HG03175 (cell line): Measurements from ENCODE around the gene NLRP14.

ENCODE experiments used
- ATAC-seq: cut with Tn5 transposase; IDR thresholded peaks from one replicate; pipeline ENCODE4 v1.9.1; 2021; ENCODE audit warnings: mild to moderate bottlenecking, moderate library complexity; ENCODE audit not compliant: unreplicated experiment

NLRP14 gene

DNA sequence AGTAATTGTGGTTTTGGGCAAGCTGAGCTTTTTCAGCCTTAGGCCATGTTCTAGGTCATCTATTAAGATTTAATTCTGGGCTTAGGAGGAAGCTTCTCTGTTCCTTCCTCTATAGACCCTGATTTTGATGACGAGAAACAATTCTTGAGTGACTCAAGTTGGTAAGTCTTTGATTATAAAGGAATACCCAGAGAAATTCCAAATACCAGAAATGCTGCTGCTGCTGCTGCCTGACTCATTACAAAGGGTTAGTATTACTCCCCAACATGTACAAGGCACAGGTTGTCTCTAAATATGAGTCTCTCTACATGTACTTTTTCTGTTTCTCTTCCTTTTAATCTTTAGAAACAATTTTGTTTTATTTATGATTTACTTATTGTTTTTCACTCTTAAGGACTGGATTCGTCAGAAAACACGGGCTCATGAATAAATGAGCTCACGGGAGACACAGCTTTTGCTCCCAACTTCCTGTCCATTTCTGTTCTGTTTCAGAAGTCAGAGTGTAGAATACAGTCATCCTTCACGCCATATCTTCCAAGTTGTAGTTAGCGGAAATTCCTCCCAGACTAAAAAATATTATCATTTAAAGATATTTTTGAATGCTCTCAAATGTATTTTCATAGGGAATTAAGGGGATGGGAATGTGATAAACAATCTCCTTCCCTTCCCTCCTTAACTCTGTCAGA, 36.7 kb downstream of the NLRP14 start:
- ATAC-seq = no peak

DNA sequence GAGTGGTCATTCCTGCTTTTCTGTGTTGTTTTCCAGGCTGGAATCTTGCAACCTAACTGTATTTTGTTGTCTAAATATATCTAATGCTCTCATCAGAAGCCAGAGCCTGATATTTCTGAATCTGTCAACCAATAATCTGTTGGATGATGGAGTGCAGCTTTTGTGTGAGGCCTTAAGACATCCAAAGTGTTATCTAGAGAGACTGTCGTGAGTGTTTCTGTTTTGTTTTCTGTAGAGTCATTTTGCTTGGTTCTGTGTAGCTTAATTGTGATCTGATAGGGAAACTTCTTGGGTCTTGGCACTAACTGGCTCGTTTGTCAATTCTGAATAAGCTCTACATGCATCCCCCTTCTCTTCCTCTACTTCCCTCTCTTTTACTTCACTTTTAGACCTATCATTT, 37.4 kb downstream of the NLRP14 start:
- no peak for ATAC-seq

DNA sequence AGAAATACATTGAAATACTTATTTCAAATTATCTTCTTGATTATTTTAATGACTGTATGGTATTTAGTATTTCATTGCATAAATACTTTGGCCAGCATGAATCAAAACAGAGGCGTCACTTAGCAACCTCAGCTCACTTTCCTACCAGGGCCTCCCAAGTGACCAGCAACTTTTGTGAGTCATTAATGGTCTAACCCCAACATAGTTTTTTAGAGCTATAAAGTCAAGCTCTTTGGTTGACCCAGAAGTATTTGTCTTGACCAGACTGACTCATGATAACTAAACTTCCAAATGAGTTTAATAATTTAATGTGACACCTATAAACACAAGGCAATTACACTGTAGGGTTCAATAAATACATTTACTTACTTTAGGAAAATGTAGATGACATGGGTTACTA, 40.6 kb downstream of the NLRP14 start:
- ATAC-seq = no peak

DNA sequence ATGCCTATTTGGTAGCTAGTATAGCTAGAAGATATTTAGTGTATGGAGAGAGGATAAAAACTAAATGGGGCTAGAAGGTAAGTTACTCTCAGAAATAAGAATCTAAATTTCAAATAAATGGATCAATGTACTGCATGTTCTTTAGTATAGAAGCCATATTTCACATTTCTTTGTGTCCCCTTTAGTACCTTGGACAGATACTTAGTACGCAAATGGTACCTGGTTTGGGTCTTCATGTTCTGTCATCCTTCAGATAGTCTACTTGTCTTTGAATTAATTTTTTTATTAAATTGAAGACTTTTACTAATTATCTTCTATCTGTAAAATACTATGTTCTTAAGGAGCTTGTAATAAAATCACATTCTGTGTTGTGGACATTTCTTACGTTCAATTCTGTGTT, 42.3 kb downstream of the NLRP14 start:
- ATAC-seq = no peak

DNA sequence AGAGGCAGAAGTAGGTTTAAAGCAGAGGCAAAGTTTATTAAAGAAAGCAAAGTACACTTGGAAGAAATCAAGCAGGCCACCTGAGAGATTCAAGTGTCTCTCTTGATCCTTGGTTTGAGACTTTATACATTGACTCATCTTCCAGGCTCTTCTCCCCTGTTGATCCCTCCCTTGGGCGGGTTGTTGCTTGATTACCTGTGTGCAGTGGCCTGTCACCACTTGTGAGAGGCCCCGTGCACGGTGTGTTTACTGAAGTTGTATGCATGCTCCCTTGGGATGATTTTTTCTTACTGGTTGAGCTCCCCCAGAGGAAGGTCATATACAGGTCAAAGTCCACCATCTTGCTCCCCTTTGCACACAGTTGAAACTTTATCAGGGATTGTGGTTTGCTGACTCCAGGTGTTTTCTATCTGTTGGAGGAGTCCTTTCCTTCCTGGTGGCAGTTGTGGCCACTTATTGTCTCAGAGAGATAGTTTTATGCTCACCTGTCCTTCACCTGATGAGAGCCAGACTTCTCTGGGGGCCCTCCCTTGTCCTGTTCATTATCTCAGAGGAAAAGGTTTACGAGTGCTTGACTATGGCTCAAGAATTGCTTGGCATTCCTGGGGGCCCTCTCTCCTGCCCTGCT, 52.2 kb downstream of the NLRP14 start:
- no peak for ATAC-seq

DNA sequence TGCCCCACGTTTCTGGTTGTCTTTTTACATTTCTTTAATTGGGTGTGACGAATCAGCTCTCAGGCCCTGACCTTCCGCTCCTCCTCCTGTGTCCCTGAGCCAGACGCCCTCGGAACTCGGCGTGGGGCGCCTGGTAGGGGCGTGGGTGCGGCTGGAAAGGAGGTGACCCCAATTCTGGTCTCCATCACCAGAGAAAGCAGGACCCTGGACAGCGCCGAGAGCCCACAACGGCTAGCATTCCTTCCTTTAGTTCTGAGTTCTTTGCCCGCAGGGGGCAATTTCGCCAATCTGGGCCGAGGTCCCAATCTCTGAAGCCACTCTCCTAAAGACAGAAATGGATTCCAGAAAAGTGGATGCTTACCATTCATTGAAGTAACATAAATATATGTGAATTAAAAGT, 56.8 kb downstream of the NLRP14 start:
- no peak for ATAC-seq

DNA sequence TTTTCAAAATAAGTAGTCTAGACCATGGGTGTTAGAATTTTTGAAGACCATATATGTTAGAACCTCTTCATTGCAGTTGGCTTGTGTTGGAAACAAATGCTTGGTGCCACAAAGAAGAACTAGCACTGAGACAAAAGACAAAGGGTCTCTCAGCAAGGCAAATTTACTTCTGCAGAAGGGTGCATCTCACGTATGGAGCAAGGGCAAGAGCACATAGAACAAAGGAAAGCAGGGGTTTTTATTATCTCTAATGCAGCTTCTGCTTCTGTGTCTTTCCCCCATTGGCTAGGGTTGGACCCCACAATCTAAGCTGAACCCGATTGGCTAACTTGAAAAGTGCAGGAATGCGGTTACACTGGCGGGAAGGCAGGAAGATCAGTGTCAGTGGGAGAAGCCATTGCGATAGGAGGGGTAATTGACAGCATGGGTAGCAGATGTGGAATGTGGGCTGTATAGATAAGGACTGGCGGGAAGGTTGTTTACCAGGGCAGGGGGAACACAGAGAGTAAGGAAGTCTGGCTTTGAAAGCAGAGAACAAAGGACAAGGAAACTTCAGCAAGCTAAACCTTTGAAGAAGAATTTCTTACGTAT, 59.4 kb downstream of the NLRP14 start:
- ATAC-seq = no peak

DNA sequence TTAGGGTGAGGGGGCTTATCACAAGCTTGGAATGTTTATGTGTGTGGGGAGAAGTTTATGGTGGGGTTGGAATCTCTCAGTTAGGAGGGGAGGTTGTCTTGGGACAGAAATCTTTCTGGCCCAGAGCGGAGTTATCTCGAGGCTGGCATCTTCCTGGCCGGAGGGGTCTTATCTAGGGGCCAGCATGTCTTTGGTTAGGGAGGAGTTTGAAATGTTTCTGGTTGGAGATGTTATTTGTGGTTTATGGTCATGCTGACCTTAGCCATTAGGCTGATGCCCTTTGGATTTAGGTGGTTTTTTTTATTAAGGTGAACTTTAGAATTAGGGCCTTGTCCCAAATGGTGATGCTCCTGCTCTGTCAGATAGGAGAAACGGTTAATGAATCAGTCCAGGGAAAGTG, 60.6 kb downstream of the NLRP14 start:
- no peak for ATAC-seq

DNA sequence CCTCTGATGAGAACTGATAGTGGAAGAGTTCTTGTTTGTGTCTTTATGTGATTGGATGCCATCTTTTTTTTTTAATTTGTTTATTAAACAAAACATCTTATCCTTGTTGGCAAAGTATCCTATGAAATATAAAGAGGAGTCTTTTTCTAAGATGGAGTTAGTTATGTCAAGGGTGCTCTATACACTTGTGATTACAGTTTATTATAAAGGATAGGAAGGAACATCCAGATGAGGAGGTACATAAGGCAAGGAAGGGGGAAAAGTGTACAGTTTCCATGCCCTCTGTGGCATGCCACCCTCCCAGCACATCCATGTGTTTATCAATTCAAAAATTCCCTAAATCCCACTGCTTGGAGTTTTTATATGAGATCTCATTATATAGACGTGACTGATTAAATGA, 61.2 kb downstream of the NLRP14 start:
- no peak for ATAC-seq

DNA sequence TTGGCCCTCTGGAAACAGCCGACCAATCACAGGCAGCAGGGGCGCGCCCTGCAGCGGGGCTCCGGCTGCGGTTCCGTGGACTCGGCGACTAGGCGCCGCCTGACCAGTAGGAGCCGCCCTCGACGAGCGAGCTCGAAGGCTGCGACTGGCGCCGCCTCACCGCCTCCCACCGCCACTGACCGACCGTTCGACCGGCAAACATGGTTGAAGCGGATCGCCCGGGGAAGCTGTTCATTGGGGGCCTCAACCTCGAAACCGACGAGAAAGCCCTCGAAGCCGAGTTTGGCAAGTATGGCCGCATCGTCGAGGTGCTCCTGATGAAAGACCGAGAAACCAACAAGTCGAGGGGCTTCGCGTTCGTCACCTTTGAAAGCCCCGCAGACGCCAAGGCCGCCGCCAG, 68.6 kb downstream of the NLRP14 start, which contains the start of gene RBMXL2:
RBMXL2 (plus strand) TSS at position 78 of the 400 bp plus-strand sequence; CDS start at position 201, 123 bp downstream.
- ATAC-seq = no peak

DNA sequence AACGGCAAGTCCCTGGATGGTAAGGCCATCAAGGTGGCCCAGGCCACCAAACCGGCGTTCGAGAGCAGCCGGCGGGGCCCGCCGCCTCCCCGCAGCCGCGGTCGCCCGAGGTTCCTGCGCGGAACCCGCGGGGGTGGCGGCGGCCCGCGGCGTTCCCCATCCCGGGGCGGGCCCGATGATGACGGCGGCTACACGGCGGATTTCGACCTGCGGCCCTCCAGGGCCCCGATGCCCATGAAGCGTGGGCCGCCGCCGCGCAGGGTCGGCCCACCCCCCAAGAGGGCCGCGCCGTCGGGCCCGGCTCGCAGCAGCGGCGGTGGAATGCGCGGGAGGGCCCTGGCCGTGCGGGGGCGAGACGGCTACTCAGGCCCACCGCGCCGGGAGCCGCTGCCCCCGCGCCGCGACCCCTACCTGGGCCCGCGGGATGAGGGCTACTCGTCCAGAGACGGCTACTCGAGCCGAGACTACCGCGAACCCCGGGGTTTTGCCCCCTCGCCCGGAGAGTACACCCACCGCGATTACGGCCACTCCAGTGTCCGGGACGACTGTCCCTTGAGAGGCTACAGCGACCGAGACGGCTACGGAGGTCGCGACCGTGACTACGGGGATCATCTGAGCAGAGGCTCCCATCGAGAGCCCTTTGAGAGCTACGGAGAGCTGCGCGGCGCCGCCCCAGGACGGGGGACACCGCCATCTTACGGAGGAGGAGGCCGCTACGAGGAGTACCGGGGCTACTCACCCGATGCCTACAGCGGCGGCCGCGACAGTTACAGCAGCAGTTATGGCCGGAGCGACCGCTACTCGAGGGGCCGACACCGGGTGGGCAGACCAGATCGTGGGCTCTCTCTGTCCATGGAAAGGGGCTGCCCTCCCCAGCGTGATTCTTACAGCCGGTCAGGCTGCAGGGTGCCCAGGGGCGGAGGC, 69.3 kb downstream of the NLRP14 start:
- ATAC-seq = no peak

DNA sequence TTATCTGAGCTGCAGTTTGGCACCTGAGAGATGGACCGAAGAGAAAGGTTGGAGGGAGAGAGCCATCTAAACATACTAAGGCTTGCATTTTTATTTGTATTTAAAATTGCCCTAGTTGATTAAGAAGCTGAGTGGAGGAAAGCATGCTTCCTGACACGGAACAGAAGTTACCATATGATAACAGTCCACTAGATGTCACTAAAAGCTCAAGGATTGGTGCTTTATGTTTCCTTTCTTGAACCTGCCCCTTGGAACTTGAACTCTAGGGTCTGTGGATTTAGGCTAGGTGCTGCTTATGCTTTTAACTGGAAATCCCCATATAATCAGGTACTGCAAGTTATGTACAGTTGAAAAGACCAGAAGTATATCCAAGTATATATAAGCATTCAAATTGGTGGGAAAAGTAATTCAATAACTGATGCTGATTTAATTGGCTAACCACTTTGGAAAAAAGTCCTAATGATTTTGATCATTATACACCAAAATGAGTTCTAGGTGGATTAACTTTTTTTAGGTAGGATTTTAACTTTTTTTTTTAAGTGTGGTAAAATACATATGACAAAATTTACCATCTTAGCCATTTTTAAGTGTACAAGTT, 78.1 kb downstream of the NLRP14 start:
- ATAC-seq = peak; percentile 91

DNA sequence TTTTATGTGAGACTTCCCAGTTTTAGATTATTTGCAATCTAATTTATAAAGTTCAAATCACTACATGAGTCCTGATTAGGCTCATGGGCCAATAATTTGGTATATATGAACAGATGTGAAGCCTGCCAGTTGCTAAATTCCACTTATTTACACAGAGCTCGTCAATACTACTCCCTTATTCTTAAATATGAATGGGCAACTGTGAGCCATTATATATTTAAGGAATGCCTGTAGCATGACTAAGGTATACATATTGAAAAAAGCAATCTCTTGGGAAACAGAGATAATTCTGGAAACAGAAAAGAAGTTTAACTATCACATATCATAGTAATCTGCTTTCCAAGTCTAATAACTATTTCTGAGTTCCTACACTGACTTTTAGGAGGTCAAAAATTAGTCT, 95.5 kb downstream of the NLRP14 start:
- no peak for ATAC-seq

DNA sequence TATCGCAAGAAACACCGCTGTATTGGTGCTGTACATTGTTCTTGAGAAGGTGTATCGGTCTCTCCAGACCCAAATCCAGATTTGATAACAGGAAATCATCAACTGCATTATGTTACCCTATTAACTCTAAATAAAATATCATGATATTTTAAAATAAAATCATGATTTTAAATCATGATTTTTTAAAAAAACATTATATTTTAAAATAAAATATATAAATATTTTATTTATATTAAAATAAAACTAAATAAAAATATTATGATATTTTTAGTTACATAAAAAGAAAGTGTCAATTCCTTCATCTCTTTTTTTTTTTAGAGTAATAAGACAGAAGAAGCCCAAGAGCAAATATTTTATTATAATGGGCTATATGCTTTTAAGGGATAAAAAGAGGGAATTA, 96.1 kb downstream of the NLRP14 start:
- ATAC-seq = no peak
